Heart left ventricle (tissue), 13 donors: Measurements from ENCODE around the gene ACTR5.

ENCODE experiments used
- POLR2A ChIP-seq, 2 donors: fragments of 450-650 bp; IDR thresholded peaks; one replicate each; pipeline ENCODE4 v1.6.1; 2017; ENCODE audit warnings: antibody characterized with exemption in 2 of 2, mild to moderate bottlenecking in 2 of 2, moderate library complexity in 2 of 2
- TF ChIP-seq, protein P1 (sequence below), 12 donors: fragments of 200-600 bp; sonication (generic) in 4 of 12; IDR thresholded peaks; one replicate each; pipeline versions ENCODE4 v1.5.0 to v1.8.0; 2018 to 2022; ENCODE audit warnings: antibody characterized with exemption in 12 of 12, mild to moderate bottlenecking in 5 of 12
- donor health status: ischemic (EF 13 %, LVEDD 7.1; RV severe dilation, severe dysfunction).
- donor health status: DM: no; HTN: yes; CAD: no.
- donor health status: DM: no; HTN: no; CAD: no.
- donor health status: ischemic (EF 25% LVEDD 6.9; RV normal size, moderate dysfunction).
- donor health status: ischemic (EF 25% LVEDD 5.7; RV mildly dilated, moderate dysfunction).
- donor health status: ischemic (EF 35%, LVEDD 5.7; RV mildly dilated, moderate dysfunction).
- donor health status: nonischemic (EF 11% LVEDD 7.7; RV severe dilation, severe dysfunction).
- donor health status: DM: yes; HTN: yes; CAD: no.
- donor health status: PGD.
- donor health status: ischemic (EF 29% LVEDD 5.4; RV normal size, mild dysfunction).
- donor health status: nonischemic (EF 23%, LVEDD 6.1; RV moderate dilation, normal function).

DNA sequence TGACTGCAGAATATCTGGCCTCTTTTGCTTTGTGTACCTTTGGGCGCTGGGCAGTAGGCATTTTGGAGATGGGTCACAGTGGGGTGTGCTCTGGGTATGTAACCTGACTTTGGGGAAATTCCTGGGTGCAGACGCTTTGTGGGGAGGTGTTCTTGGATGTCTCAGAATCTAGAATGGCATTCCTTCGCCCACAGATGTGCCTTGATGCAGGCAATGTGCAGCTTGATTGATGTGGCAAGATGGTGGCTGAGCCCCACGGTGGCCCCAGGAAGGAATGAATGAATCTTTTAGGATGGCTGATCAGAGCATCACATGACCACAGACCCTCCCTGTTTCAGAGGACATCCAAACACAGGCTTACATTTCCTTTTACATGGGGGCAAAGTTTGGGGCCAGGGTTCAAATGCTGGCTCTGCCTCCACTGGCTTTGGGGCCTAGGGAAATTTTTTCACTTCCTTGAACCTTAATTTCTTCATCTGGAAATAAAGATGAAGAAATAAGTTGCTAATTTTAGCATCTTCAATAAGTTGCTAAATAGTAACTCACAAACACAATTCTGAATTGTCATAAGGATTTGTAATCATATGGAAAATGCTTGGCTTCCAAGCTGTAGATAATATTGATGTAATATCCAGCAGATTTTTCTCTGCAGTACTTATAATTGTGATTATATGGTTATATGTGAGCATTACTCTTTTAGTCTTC lies 62.8 kb downstream of the ACTR5 start:
- TF ChIP-seq POLR2A (IDR thresholded peaks at IDR 0.05): no peak
- TF ChIP-seq, protein P1, sequence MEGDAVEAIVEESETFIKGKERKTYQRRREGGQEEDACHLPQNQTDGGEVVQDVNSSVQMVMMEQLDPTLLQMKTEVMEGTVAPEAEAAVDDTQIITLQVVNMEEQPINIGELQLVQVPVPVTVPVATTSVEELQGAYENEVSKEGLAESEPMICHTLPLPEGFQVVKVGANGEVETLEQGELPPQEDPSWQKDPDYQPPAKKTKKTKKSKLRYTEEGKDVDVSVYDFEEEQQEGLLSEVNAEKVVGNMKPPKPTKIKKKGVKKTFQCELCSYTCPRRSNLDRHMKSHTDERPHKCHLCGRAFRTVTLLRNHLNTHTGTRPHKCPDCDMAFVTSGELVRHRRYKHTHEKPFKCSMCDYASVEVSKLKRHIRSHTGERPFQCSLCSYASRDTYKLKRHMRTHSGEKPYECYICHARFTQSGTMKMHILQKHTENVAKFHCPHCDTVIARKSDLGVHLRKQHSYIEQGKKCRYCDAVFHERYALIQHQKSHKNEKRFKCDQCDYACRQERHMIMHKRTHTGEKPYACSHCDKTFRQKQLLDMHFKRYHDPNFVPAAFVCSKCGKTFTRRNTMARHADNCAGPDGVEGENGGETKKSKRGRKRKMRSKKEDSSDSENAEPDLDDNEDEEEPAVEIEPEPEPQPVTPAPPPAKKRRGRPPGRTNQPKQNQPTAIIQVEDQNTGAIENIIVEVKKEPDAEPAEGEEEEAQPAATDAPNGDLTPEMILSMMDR (IDR thresholded peaks at IDR 0.05): no peak
